ENCODE data around the gene CATSPER1.

GRCh38 chr11:66055021-66055420 is 28.7 kb upstream of the CATSPER1 start:
- no peak for TF ChIP-seq GATA2 (IDR thresholded peaks at IDR 0.05; ENCODE audit: low read depth, low read length)
- TF ChIP-seq GATA3 (IDR thresholded peaks at IDR 0.05; ENCODE audit: low read depth, low read length), result no peak

Measured in SH-SY5Y (cell line).